OCI-LY1 (cell line): ENCODE data around the gene SCARB2.

Experiments used
- H2AFZ ChIP-seq: fragments of 200-600 bp; sonication (generic), shearing (Covaris generic); 2 replicates; pipeline ENCODE4 v1.6.0; 2014; ENCODE audit warnings: antibody characterized with exemption, mild to moderate bottlenecking, low read length
- H3F3A ChIP-seq: fragments of 200-600 bp; sonication (generic), shearing (Covaris generic); 2 replicates; pipeline ENCODE4 v1.6.0; 2014; ENCODE audit warnings: mild to moderate bottlenecking, antibody characterized with exemption, low read length, moderate library complexity; ENCODE audit not compliant: insufficient read depth
- H3K27ac ChIP-seq: fragments of 200-600 bp; sonication (generic); 2 replicates; pipeline ENCODE4 v1.5.1; 2014; ENCODE audit warnings: low read length, mixed run types, mild to moderate bottlenecking, low read depth; ENCODE audit not compliant: poor library complexity, severe bottlenecking
- H3K27me3 ChIP-seq: fragments of 200-600 bp; sonication (generic); 2 replicates; pipeline ENCODE4 v1.6.0; 2014; ENCODE audit warnings: antibody characterized with exemption, mild to moderate bottlenecking, low read length, moderate library complexity; ENCODE audit not compliant: insufficient read depth
- H3K36me3 ChIP-seq: fragments of 200-600 bp; sonication (generic); 2 replicates; pipeline ENCODE4 v1.6.1; 2014; ENCODE audit warnings: mild to moderate bottlenecking, antibody characterized with exemption, low read length, moderate library complexity, mixed read lengths; ENCODE audit not compliant: insufficient read depth
- H3K4me1 ChIP-seq: fragments of 200-600 bp; sonication (generic); 2 replicates; pipeline ENCODE4 v1.5.1; 2014; ENCODE audit warnings: mild to moderate bottlenecking, low read length, moderate library complexity; ENCODE audit not compliant: insufficient read depth, severe bottlenecking
- H3K4me2 ChIP-seq: fragments of 200-600 bp; sonication (generic), shearing (Covaris generic); 2 replicates; pipeline ENCODE4 v1.6.1; 2014; ENCODE audit warnings: low read length
- H3K4me3 ChIP-seq: fragments of 200-600 bp; sonication (generic); 2 replicates; pipeline ENCODE4 v1.5.1; 2014; ENCODE audit warnings: low read length, low read depth, mild to moderate bottlenecking, mixed read lengths; ENCODE audit not compliant: poor library complexity, severe bottlenecking
- H3K79me2 ChIP-seq: fragments of 200-600 bp; shearing (Covaris generic); 2 replicates; pipeline ENCODE4 v1.6.1; 2016; ENCODE audit warnings: mixed run types, low read length, mixed read lengths; ENCODE audit not compliant: insufficient read depth
- H3K9ac ChIP-seq: fragments of 200-600 bp; sonication (generic), shearing (Covaris generic); 2 replicates; pipeline ENCODE4 v1.6.1; 2014; ENCODE audit warnings: mild to moderate bottlenecking, low read length, mixed read lengths
- H3K9me2 ChIP-seq: fragments of 200-600 bp; sonication (generic), shearing (Covaris generic); 2 replicates; pipeline ENCODE4 v1.6.1; 2014; ENCODE audit warnings: low read depth, mild to moderate bottlenecking, low read length, mixed read lengths
- H3K9me3 ChIP-seq: fragments of 200-600 bp; shearing (Covaris generic); 2 replicates; pipeline ENCODE4 v1.6.1; 2014; ENCODE audit warnings: low read length, mixed read lengths
- H4K20me1 ChIP-seq: fragments of 200-600 bp; sonication (generic), shearing (Covaris generic); 2 replicates; pipeline ENCODE4 v1.6.0; 2016; ENCODE audit warnings: mild to moderate bottlenecking, low read length; ENCODE audit not compliant: insufficient read depth
- EZH2 ChIP-seq: fragments of 200-600 bp; sonication (generic), shearing (Covaris generic); IDR thresholded peaks from 2 replicates; pipeline ENCODE4 v1.8.0; 2017; ENCODE audit warnings: borderline replicate concordance, mixed run types, mild to moderate bottlenecking, antibody characterized with exemption, low read length, moderate library complexity, mixed read lengths
- TF ChIP-seq, protein P1 (sequence below): fragments of 200-600 bp; sonication (generic), shearing (Covaris generic); IDR thresholded peaks from 2 replicates; pipeline ENCODE4 v1.5.1; 2017; ENCODE audit warnings: mild to moderate bottlenecking, antibody characterized with exemption, low read length, moderate library complexity, mixed read lengths

The SCARB2 gene

DNA sequence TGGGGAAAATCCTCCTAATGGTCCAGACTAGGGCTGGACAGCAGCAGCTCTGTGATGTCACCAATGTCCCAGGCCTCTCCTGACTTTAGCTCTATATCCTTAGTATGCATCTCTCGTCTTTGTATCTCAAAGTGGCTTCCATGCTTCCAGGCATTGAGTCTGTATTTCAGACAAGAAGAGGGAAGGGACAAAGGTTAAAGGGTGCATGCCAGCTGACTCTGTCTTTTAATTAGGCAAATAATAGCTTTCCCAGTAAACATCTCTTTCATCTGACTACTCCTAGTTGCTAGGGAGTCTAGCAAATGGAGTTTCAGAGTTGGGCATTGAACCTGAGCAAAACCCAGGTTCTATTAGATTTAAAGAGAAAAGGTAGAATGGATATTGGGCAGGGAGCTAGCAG is 43.3 kb upstream of the SCARB2 start:
- H3K36me3 ChIP-seq: no peaks in the 10 kb centered on the region
- H3K9me2 ChIP-seq: no peaks in the 10 kb centered on the region
- no peaks in the 10 kb centered on the region for H3K9me3 ChIP-seq
- no peak overlapping the region for H3K27ac ChIP-seq
- no peaks in the 10 kb centered on the region for H3K4me1 ChIP-seq
- H2AFZ ChIP-seq: no peak overlapping the region
- H3K4me3 ChIP-seq: no peak overlapping the region
- no peaks in the 10 kb centered on the region for H3K27me3 ChIP-seq
- H3F3A ChIP-seq: no peaks in the 10 kb centered on the region
- no peaks in the 10 kb centered on the region for H4K20me1 ChIP-seq
- TF ChIP-seq, protein P1, sequence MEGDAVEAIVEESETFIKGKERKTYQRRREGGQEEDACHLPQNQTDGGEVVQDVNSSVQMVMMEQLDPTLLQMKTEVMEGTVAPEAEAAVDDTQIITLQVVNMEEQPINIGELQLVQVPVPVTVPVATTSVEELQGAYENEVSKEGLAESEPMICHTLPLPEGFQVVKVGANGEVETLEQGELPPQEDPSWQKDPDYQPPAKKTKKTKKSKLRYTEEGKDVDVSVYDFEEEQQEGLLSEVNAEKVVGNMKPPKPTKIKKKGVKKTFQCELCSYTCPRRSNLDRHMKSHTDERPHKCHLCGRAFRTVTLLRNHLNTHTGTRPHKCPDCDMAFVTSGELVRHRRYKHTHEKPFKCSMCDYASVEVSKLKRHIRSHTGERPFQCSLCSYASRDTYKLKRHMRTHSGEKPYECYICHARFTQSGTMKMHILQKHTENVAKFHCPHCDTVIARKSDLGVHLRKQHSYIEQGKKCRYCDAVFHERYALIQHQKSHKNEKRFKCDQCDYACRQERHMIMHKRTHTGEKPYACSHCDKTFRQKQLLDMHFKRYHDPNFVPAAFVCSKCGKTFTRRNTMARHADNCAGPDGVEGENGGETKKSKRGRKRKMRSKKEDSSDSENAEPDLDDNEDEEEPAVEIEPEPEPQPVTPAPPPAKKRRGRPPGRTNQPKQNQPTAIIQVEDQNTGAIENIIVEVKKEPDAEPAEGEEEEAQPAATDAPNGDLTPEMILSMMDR: no peak
- TF ChIP-seq EZH2: no peak
- H3K4me2 ChIP-seq: no peak overlapping the region
- no peaks in the 10 kb centered on the region for H3K79me2 ChIP-seq
- no peak overlapping the region for H3K9ac ChIP-seq

DNA sequence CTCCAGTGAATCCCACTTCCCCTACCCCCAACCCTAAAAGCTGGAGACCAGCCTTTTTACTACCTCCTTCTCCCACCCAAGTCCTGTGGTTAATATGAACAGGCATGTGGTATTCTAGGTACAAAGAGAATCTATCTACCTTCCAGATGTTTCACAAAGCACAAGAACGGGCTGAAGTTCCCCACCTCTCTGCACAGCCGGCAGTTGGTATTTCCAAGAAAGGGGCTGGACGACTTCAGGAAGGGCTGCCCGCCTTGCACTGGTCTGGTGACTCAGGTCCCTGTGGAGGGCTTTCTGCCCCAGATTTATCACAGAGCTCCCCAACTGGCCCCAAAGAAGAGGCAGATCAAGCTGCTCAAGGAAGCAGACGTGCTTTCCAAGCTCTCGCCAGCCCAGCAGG is 42.4 kb upstream of the SCARB2 start:
- Histone ChIP-seq H3K9me3 (no peaks in the 10 kb centered on the region), H4K20me1 (no peaks in the 10 kb centered on the region), H2AFZ (no peak overlapping the region), H3K4me2 (no peak overlapping the region), H3K9me2 (no peaks in the 10 kb centered on the region), H3K36me3 (no peaks in the 10 kb centered on the region), H3K79me2 (no peaks in the 10 kb centered on the region), H3K27ac (no peak overlapping the region), H3K4me1 (no peaks in the 10 kb centered on the region), H3K4me3 (no peak overlapping the region), H3F3A (no peaks in the 10 kb centered on the region), H3K27me3 (no peaks in the 10 kb centered on the region), H3K9ac (no peak overlapping the region)
- no peak for TF ChIP-seq EZH2
- TF ChIP-seq, protein P1: no peak

DNA sequence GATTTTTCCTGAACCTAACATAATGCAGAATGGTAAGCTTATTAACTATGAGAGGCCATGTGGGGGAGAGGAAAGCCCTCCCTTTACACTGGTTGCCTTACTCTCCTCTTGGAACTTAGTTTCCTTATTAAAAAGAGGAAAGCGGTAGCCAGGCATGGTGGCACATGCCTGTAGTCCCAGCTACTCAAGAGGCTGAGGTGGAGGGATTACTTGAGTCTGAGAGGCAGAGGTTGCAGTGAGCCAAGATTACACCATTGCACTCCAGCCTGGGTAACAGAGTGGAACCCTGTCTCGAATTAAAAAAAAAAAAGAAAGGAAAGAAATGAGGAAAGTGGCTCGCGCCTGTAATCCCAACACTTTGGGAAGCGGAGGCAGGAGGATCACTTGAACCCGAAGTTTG is 39.9 kb upstream of the SCARB2 start:
- no peaks in the 10 kb centered on the region for H3K4me1 ChIP-seq
- H3K27ac ChIP-seq: no peak overlapping the region
- H3K27me3 ChIP-seq: no peaks in the 10 kb centered on the region
- H3K9ac ChIP-seq: no peak overlapping the region
- H2AFZ ChIP-seq: no peak overlapping the region
- H3K4me3 ChIP-seq: no peak overlapping the region
- H3K79me2 ChIP-seq: no peaks in the 10 kb centered on the region
- TF ChIP-seq, protein P1: no peak
- TF ChIP-seq EZH2: no peak
- H3K9me2 ChIP-seq: no peaks in the 10 kb centered on the region
- H4K20me1 ChIP-seq: no peaks in the 10 kb centered on the region
- H3F3A ChIP-seq: no peaks in the 10 kb centered on the region
- no peaks in the 10 kb centered on the region for H3K9me3 ChIP-seq
- no peak overlapping the region for H3K4me2 ChIP-seq
- no peaks in the 10 kb centered on the region for H3K36me3 ChIP-seq
